Measurements from ENCODE around the gene ME3.

DNA sequence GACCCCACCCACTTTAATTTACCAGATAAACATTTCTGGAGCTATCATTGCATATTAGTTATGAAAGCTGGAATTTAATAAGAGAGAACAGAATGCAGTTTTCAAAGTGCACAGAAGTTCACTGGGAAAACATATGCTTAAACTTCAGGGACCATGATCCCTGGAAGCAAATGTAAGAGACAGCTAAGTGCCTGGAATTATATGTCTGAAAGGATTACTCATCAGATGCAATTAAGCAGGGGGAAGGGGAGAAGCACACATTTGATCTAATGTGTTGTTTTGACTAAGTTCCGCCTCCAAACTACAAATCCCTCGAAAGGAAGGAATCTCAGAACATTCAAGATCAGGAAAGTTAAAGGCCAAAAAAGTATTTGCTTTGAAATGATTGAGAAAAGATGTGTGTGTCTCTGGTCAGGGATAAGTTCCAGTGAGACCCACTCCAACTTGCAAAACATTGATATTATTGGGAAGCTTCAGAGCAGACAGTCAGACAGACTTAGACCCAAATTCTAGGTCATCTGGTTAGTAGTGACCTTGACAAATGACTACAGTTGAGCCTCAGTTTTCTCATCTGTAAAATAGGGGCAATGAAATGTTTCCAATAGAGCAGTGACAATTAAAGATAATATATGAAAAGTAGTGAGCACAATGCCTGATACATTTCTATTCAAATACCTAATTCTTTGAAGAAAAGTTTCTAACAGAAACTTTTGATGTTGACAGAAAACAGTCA, 147.6 kb downstream of the ME3 start:
- no peak for TF ChIP-seq POLR2A (IDR thresholded peaks at IDR 0.05)
- TF ChIP-seq, protein P1, sequence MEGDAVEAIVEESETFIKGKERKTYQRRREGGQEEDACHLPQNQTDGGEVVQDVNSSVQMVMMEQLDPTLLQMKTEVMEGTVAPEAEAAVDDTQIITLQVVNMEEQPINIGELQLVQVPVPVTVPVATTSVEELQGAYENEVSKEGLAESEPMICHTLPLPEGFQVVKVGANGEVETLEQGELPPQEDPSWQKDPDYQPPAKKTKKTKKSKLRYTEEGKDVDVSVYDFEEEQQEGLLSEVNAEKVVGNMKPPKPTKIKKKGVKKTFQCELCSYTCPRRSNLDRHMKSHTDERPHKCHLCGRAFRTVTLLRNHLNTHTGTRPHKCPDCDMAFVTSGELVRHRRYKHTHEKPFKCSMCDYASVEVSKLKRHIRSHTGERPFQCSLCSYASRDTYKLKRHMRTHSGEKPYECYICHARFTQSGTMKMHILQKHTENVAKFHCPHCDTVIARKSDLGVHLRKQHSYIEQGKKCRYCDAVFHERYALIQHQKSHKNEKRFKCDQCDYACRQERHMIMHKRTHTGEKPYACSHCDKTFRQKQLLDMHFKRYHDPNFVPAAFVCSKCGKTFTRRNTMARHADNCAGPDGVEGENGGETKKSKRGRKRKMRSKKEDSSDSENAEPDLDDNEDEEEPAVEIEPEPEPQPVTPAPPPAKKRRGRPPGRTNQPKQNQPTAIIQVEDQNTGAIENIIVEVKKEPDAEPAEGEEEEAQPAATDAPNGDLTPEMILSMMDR (IDR thresholded peaks at IDR 0.05): no peak

Measured in Peyer's patch (tissue), 4 donors.